GM19455 (cell line): ENCODE measurements around the gene SLC39A8.
A peak's percentile ranks its signal among the peaks of the same experiment; 100 is the strongest.

Source experiments
- ATAC-seq: cut with Tn5 transposase; IDR thresholded peaks from one replicate; pipeline ENCODE4 v1.9.1; 2021; ENCODE audit not compliant: unreplicated experiment

SLC39A8 gene

GRCh38 chr4:102341201-102341600, 4.1 kb downstream of the SLC39A8 start:
- no peak for ATAC-seq

GRCh38 chr4:102339018-102339417, 6.3 kb downstream of the SLC39A8 start:
- ATAC-seq: no peak

GRCh38 chr4:102338405-102338804, 6.9 kb downstream of the SLC39A8 start:
- no peak for ATAC-seq

- no peak for ATAC-seq
These were observed 9.7 kb downstream of the SLC39A8 start for GRCh38 chr4:102335616-102336015.

GRCh38 chr4:102334624-102335023, 10.7 kb downstream of the SLC39A8 start:
- no peak for ATAC-seq

- ATAC-seq: no peak
These were observed 11.5 kb downstream of the SLC39A8 start for GRCh38 chr4:102333787-102334186.

GRCh38 chr4:102328045-102328444, 17.2 kb downstream of the SLC39A8 start:
- no peak for ATAC-seq

- ATAC-seq: no peak
These were observed 18.3 kb downstream of the SLC39A8 start for GRCh38 chr4:102326951-102327350.

- ATAC-seq: no peak
These were observed 20.6 kb downstream of the SLC39A8 start for GRCh38 chr4:102324730-102325129.

- ATAC-seq: no peak
These were observed 22.5 kb downstream of the SLC39A8 start for GRCh38 chr4:102322736-102323135.

GRCh38 chr4:102321260-102321995, 23.9 kb downstream of the SLC39A8 start:
- ATAC-seq: peak; percentile 80

- ATAC-seq: no peak
These were observed 25.7 kb downstream of the SLC39A8 start for GRCh38 chr4:102319594-102319993.

GRCh38 chr4:102318526-102318925, 26.8 kb downstream of the SLC39A8 start:
- no peak for ATAC-seq

GRCh38 chr4:102318105-102318504, 27.2 kb downstream of the SLC39A8 start:
- ATAC-seq: no peak

- ATAC-seq: no peak
These were observed 27.8 kb downstream of the SLC39A8 start for GRCh38 chr4:102317459-102317858.

GRCh38 chr4:102316585-102316984, 28.7 kb downstream of the SLC39A8 start:
- no peak for ATAC-seq

GRCh38 chr4:102315532-102315931, 29.8 kb downstream of the SLC39A8 start:
- no peak for ATAC-seq

- no peak for ATAC-seq
These were observed 32.9 kb downstream of the SLC39A8 start for GRCh38 chr4:102312417-102312816.

GRCh38 chr4:102311912-102312311, 33.4 kb downstream of the SLC39A8 start:
- ATAC-seq: no peak

- no peak for ATAC-seq
These were observed 33.9 kb downstream of the SLC39A8 start for GRCh38 chr4:102311407-102311806.

GRCh38 chr4:102308032-102308799, 37.1 kb downstream of the SLC39A8 start:
- ATAC-seq: no peak

GRCh38 chr4:102305666-102306065, 39.6 kb downstream of the SLC39A8 start:
- no peak for ATAC-seq
